Dermis blood vessel endothelial cell (primary cell): ENCODE results near the gene PPIB. TPM values are rescaled to one million over a fixed set of nuclear protein-coding genes. Genes with fewer than 3 reads are reported as not detected.
A peak's percentile ranks its signal among the peaks of the same experiment; 100 is the strongest.
"Not testable (repeated sequence)": the region's sequence is repeated elsewhere in the genome, so short reads cannot be mapped to it uniquely, and the experiment has no call there.

Source experiments
- DNase-seq: peaks from one replicate; pipeline ENCODE4 v3.0.0; 2010
- total RNA-seq: library from RNA; depleted of rRNA; stranded (reverse); fragments of >200 nt; gene quantifications from 2 replicates; pipeline ENCODE4 v1.2.3, GENCODE V29; 2014

The PPIB gene
- total RNA-seq, 1 donor from 2014 or later, result 1,069 TPM

DNA sequence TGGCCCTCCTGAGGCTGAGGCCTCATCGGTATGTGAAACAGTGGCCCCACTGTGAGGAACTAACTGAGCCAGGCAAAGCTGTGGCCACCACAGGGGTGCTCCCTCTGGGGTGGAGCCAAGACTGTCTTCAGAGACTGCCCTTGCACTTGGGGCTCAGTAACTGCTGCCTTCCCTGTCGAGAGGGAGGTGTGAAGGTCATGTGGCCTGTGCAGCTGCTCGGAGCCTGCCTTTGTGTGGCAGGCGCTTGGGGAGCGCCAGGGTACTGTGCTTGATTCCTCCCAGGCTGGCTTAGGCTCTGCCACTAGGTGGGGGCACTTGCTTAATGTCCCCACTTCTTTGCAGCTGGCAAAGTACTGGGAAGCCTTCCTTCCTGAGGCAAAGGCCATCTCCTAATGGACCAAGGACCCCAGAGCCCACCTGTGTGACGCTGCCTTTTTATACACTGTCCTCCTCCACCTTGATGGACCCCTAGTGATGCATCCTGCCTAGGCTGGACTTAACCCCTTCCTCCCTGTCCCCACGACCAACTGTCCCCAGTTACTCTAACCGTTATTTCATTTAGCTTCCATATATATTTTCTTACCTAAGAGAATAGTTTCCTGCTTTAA, 25.5 kb downstream of the PPIB start:
- DNase-seq, result no peak

DNA sequence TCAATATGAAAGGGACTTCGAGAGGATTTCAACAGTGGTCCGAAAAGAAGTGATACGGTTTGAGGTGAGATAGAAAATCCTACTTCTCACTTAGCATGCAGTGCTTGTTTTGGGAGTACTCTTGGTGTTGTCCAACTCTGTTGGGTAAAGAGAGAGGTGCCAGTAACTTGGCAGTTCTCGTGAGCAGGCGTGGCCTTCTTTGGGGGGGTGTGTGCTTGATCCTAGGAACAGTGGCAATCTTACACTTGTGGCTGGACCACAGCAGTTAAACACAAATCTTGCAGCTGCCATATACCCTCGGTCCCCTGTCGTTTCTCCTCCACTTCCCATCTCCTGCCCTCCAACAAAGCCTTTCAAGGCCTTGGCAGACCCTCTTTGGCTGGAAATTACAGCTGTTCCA, 26.5 kb downstream of the PPIB start:
- DNase-seq, result no peak

DNA sequence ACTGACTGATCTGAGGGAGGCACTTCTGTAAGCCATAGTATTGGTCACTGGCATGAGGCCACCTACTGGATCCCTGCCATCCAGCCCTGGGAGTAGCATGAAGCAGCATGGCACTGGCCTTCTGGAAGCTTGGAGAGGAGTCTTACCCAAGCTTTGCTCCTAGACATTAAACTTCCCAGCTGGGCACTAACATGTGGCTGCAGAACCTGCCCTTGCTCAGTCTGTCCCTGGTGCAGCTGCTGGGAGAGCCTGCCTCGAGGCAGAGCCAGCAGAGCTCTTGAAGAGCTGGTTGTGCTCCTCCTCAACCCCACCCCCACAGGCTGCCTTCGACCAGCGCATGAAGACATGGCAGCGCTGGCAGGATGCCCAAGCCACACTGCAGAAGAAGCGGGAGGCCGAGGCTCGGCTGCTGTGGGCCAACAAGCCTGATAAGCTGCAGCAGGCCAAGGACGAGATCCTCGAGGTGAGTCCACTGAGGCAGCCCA, 28.4 kb downstream of the PPIB start:
- DNase-seq, result no peak

- DNase-seq, result no peak
Measured at GRCh38 chr15:64133623-64134344, 29.0 kb downstream of the PPIB start.

GRCh38 chr15:64132217-64132616, 30.6 kb downstream of the PPIB start:
- DNase-seq, result no peak

DNA sequence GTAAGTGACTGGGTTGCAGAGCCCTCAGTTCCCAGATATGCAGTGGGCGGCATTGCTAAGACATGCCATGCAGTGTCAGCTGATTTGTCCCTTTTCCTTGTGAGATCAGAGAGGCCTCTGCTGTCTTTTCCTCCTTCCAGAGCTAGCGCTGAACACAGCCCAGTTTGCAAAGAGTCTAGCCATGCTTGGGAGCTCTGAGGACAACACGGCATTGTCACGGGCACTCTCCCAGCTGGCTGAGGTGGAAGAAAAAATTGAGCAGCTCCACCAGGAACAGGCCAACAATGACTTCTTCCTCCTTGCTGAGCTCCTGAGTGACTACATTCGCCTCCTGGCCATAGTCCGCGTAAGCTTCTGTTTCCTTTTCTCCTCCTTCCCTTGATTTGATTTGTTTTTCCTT, 31.3 kb downstream of the PPIB start:
- no peak for DNase-seq

DNA sequence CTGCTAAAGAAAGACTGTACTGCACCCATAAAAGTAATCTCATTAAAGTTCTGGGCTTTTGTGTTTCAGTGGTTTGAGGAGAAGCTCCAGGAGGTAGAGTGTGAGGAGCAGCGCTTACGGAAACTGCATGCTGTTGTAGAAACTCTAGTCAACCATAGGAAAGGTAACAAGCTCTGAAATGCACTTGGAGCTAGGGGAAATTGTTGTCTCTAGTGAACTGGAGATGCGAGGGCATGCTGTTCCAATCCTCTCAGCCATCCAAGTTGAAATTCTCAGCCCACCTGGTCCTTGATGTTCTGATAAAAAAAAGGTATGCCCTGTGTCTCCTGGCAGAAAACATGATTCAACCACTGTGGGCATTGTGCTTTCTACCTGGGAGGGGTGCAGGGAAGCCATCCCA, 32.7 kb downstream of the PPIB start:
- no peak for DNase-seq

- no peak for DNase-seq
Measured at GRCh38 chr15:64127521-64128270, 35.1 kb downstream of the PPIB start.

- DNase-seq, result no peak
Measured at GRCh38 chr15:64125978-64126377, 36.8 kb downstream of the PPIB start.

DNA sequence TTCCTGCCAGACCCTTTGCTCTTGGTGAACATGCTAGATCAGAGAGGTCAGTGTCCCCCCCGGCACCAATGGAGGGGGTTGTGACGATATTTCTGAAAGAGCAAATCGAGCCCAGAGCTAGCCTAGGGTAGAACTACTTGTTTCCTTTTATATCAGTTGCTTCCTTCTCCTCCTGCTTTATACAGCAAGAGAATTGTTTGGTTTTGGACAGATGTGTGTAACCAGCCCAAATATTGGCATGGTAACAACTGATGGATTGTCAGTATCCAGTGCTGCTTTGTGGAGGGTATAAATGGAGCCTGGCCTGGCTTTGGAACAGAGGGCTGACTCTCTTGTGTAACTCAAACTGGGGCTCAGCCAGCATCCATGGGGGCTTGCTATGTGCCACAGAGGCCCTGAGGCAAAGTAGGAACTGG, 39.9 kb downstream of the PPIB start:
- no peak for DNase-seq

DNA sequence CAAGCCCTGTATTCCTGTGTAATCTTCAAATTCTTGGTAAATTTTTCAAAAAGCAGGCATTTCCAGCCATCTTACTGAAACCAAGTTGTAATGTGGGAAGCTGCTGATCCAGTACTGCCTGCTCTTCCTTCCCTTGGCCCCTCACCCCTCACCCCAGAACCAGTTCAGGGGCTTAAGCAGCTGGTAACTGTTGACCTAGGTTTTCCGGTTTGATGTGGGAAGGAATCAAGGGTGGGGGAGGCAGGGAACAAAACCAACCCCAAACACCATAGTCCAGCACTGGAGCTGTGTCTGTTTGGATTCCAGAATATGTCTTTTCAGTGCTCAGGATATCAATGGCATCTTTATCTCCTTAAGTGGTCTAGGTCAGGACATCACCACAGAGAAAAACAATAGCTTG, 40.4 kb downstream of the PPIB start:
- DNase-seq, result no peak

GRCh38 chr15:64121614-64122013, 41.2 kb downstream of the PPIB start:
- DNase-seq, result no peak

DNA sequence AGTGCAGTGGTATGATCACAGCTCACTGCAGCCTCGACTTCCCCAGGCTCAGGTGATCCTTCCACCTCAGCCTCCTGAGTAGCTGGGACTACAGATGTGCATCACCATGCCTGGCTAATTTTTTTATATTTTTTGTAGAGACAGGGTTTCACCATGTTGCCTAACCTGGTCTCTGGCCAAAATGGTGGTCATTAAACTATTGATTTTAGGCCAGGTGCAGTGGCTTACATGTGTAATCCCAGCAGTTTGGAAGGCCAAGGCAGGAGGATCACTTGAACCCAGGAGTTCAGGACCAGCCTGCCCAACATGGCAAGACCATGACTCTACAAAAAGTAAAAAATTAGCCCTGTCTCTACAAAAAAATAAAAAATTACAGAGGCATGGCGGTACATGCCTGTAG, 42.5 kb downstream of the PPIB start:
- not testable (repeated sequence) for DNase-seq

DNA sequence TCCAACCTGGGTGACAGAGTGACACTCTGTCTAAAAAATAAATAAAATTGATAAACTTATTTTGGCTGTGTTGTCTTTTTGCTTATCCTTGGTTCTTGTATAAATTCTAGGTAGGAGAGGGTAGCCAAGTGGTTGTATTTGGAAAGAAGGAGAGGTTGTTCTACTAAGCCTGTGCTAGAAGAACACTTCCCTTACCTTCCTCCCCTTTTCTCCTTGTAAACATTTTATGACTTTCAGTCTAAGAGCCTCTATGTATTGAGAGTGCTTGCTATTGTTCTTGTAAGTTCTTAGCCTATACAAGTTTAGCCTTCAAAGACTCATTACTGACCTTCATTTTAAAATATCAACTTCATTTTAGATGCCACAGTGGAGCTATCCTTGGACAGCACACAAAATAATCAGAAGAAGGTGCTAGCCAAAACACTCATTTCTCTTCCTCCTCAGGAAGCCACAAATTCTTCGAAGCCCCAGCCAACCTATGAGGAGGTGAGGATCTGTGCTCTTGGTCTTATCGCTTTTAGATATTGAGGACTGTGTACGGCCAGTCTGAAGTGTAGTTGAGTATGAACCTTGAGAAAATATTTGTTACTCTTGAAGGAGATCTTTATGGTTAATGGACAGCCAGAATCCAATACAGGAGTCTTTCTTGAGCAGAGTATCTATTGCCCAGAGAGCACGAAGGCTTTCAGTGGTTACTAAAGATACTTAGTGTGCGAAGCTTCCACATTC, 44.9 kb downstream of the PPIB start:
- no peak for DNase-seq

DNA sequence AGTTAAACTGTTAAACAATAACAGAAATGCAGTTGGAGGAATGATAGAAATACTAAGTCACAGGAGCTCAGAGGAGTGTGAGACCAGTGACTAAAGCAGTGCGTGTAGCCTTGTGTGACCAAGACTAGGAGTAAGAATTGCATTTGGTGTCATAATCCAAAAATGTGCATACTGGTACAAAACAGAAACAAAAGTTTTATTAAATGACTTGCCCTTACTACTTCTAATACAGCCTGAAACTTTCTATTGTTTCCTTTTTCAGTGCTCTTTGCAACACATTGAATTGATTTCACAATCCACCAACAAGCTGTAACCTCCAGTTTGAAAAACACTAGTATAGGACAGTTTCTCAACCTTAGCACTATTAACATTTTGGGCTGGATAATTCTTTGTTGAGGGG, 49.9 kb downstream of the PPIB start:
- no peak for DNase-seq

- no peak for DNase-seq
Measured at GRCh38 chr15:64112073-64112772, 50.6 kb downstream of the PPIB start.

GRCh38 chr15:64111679-64112050, 51.2 kb downstream of the PPIB start:
- peak; percentile 29 for DNase-seq

DNA sequence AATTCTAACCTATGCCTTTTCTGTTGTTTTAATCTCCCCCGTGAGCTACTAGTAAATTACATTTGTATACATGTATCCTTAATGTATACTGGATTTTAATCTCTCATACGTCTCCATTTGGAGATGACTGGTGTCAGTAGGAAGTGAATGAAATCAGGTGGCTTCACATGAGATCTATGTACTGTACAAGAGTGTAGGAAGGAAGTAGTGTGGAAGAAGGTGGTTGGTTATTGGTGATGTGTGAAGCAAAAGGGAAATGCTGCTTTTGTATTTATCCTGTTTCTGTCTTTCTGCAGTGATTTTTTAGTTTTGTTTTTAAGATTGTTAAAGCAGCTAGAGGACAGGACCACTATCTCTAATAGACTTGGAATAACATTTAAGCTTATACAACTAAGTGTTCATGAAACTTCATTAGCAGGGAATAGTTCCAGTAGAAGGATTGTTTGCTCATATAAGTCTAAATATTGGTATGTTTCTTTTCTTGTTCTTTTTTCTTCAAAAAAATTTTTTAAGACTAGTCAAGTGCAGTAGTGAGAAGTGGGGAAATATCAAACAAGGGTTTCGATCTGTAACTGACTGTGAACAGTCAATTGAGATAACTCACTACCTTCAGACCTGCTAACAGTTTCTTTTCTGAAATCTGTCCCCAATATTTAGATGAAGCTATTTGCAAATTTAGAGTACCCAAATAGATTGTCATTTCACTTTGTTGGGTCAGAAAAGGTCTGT, 51.7 kb downstream of the PPIB start:
- peak; percentile 13 for DNase-seq

- not testable (repeated sequence) for DNase-seq
Measured at GRCh38 chr15:64110108-64110701, 52.6 kb downstream of the PPIB start.

DNA sequence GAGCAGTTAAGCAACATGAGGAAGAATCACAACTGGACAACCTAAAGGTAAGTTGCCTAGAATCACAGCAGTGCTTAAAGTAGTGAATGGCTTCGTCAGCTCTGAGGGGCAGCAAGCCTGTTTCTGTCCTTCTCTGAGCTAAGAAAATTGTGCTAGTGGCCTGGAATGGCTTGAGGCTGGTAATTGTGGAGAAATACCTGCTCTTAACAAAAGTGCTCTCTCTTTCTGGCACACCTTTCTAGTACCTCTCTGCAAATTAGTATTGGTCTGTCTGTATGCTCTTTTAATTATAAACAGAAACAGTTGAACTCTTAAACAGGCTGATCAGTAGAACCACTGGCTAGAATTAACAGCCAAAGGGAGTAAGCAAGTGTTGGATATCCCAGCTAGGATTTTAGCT, 55.5 kb downstream of the PPIB start:
- no peak for DNase-seq
